22Rv1 (cell line): ENCODE measurements around the gene PSORS1C2.

Source experiments
- H3K27ac ChIP-seq: fragments of 450-650 bp; 2 replicates; pipeline ENCODE4 v1.5.1; 2017
- ZFX ChIP-seq: fragments of 450-650 bp; IDR thresholded peaks from 2 replicates; pipeline ENCODE4 v1.6.1; 2017; ENCODE audit warnings: antibody characterized with exemption, borderline replicate concordance
- TF ChIP-seq, protein P1 (sequence below): fragments of 450-650 bp; IDR thresholded peaks from 2 replicates; pipeline ENCODE4 v1.5.1; 2017; ENCODE audit warnings: mild to moderate bottlenecking

PSORS1C2 gene

DNA sequence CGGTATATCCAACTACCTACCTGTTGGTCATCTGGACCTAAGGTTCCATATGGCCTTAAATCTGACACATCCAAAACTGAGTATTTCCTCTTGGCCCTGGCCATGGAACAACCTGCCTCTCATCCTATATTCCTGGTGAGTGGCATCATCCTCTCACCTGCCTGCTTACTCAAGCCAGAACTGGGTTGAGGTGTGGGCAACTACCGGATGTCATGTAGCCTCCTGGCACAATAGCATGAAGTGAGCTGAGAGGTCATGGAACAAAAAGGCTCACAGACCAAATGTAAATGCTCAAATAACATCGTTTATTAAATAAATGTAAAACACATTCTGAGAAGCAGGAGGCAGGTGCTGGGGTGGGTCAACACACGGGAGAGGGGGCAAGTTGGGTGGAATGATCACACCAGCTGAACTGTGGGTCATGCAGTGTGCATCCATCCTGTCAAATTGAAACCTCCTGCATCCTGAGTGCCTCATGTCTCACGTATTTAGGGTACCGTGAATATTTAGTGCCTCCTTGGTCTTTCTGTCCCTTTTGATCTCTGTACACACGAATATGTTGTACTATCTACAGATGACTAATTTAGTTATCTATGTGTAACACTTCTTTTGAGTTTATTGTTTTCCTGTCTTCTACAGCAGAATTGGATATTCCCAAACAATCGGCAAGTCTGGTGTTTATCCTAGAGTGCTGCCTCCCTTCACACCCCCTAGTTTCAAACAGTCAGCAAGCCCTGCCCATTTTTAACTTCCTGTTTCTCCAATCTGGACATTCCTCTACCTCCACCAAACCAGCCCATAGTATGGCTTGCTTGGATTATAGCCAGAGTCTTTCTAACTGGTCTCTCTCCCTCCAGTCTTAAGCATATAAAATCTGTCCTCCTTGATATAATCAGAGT is 39.5 kb upstream of the PSORS1C2 start:
- no peak overlapping the region for H3K27ac ChIP-seq
- TF ChIP-seq ZFX = no peak
- TF ChIP-seq, protein P1, sequence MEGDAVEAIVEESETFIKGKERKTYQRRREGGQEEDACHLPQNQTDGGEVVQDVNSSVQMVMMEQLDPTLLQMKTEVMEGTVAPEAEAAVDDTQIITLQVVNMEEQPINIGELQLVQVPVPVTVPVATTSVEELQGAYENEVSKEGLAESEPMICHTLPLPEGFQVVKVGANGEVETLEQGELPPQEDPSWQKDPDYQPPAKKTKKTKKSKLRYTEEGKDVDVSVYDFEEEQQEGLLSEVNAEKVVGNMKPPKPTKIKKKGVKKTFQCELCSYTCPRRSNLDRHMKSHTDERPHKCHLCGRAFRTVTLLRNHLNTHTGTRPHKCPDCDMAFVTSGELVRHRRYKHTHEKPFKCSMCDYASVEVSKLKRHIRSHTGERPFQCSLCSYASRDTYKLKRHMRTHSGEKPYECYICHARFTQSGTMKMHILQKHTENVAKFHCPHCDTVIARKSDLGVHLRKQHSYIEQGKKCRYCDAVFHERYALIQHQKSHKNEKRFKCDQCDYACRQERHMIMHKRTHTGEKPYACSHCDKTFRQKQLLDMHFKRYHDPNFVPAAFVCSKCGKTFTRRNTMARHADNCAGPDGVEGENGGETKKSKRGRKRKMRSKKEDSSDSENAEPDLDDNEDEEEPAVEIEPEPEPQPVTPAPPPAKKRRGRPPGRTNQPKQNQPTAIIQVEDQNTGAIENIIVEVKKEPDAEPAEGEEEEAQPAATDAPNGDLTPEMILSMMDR = no peak

- H3K27ac ChIP-seq = no peak overlapping the region
- TF ChIP-seq, protein P1 = no peak
- no peak for TF ChIP-seq ZFX
Observed at GRCh38 chr6:31175971-31176370, 37.1 kb upstream of the PSORS1C2 start.

GRCh38 chr6:31174378-31174777 is 35.5 kb upstream of the PSORS1C2 start:
- no peak overlapping the region for H3K27ac ChIP-seq
- TF ChIP-seq ZFX = no peak
- TF ChIP-seq, protein P1 = no peak

- TF ChIP-seq, protein P1 = no peak
- TF ChIP-seq ZFX = no peak
- no peak overlapping the region for H3K27ac ChIP-seq
Observed at GRCh38 chr6:31173406-31173805, 34.5 kb upstream of the PSORS1C2 start.

DNA sequence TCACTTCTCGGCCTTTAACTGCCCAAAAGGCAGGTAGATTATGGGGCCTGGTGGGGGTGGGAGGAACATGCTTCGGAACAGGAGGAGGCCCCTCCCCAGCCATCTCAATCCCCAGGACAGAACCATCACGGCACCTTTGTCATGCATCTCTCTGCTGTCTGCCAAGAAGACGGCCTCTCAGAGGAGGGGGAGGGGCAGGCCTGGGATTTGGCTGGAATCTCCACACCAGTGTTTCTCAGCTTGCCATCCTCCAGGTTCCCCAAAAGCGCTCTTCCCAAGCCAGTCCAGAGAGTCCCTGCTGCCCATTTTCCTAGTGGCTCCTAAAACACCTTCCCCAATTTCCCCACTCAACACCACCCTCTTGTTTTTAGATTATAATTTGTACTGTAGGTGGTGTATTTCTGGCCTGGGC is 34.1 kb upstream of the PSORS1C2 start:
- no peak overlapping the region for H3K27ac ChIP-seq

GRCh38 chr6:31171931-31172905 is 33.4 kb upstream of the PSORS1C2 start:
- no peak overlapping the region for H3K27ac ChIP-seq
- TF ChIP-seq, protein P1 = no peak
- no peak for TF ChIP-seq ZFX

More for the DNA sequence above, 34.1 kb upstream of the PSORS1C2 start:
- no peak for TF ChIP-seq ZFX
- TF ChIP-seq, protein P1 = no peak
